ENCODE results near the gene COL12A1. TPM values are rescaled to one million over a fixed set of nuclear protein-coding genes. Genes with fewer than 3 reads are reported as not detected.
A peak's percentile ranks its signal among the peaks of the same experiment; 100 is the strongest.

The COL12A1 gene
- polyA plus RNA-seq, 1 donor (not counting 4 experiments of a cell fraction or from before 2014, with no cell fraction given) = 96.9 TPM

DNA sequence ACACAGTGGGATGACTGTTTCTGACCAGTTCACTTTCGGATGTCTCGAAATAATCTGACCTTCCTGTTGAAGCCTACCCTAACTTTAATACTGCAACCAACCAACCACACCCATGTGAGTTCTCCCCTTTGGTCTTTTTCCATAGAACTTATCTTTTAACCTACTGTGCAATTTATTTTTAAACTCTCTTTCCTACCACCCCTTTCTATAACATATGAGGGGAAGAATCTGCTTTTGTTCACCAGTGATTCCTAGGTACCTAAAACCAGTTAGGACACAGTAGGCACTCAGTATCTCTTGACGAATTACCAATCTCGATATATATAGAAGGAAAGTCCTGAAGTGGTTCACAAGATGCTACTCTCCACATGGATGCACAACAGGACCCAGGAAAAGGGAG is 30.8 kb upstream of the COL12A1 start:
- no peak overlapping the region for H3K4me3 ChIP-seq (ENCODE audit: control insufficient read depth in 2 of 3, extremely low read depth in 1 of 3, insufficient read depth in 2 of 3, low read depth in 1 of 3, low read length in 3 of 3)
- FAIRE-seq = no peak
- no peak overlapping the region for H2AFZ ChIP-seq (ENCODE audit: control insufficient read depth, low read length)
- H3K27me3 ChIP-seq (ENCODE audit: control insufficient read depth, extremely low read depth, insufficient read depth, low read length) = no peaks in the 10 kb centered on the region
- peaks cover 12 to 25% of the 10 kb centered on the region in 2 experiments for H3K36me3 ChIP-seq (ENCODE audit: control insufficient read depth in 2 of 2, extremely low read depth in 1 of 2, insufficient read depth in 2 of 2, low read length in 2 of 2)
- no peaks in the 10 kb centered on the region for H3K4me1 ChIP-seq (ENCODE audit: control insufficient read depth, extremely low read depth, insufficient read depth, low read length)
- DNase-seq (ENCODE audit: low read depth, low spot score) = no peak
- H3K9me3 ChIP-seq (ENCODE audit: control insufficient read depth, low read depth, low read length) = no peaks in the 10 kb centered on the region
- dilution Hi-C loops (cut with MboI; ENCODE audit: extremely low pct_ligation_motif_present, low sequenced_read_pairs) = no loop called here
- no peak overlapping the region for H3K9ac ChIP-seq (ENCODE audit: control insufficient read depth, extremely low read depth, insufficient read depth, low read length)
- H3K4me2 ChIP-seq (ENCODE audit: control insufficient read depth, extremely low read depth, insufficient read depth, low read depth, low read length) = no peak overlapping the region
- H4K20me1 ChIP-seq (ENCODE audit: control insufficient read depth, extremely low read depth, insufficient read depth, low read length) = no peaks in the 10 kb centered on the region
- H3K79me2 ChIP-seq (ENCODE audit: control insufficient read depth, insufficient read depth, low read length) = peaks cover 13% of the 10 kb centered on the region
- H3K27ac ChIP-seq (ENCODE audit: control insufficient read depth, insufficient read depth, low read length) = no peak overlapping the region
- H3K9me1 ChIP-seq (ENCODE audit: control insufficient read depth, extremely low read depth, insufficient read depth, low read length) = no peaks in the 10 kb centered on the region
- TF ChIP-seq, protein P1, sequence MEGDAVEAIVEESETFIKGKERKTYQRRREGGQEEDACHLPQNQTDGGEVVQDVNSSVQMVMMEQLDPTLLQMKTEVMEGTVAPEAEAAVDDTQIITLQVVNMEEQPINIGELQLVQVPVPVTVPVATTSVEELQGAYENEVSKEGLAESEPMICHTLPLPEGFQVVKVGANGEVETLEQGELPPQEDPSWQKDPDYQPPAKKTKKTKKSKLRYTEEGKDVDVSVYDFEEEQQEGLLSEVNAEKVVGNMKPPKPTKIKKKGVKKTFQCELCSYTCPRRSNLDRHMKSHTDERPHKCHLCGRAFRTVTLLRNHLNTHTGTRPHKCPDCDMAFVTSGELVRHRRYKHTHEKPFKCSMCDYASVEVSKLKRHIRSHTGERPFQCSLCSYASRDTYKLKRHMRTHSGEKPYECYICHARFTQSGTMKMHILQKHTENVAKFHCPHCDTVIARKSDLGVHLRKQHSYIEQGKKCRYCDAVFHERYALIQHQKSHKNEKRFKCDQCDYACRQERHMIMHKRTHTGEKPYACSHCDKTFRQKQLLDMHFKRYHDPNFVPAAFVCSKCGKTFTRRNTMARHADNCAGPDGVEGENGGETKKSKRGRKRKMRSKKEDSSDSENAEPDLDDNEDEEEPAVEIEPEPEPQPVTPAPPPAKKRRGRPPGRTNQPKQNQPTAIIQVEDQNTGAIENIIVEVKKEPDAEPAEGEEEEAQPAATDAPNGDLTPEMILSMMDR (optimal IDR thresholded peaks at IDR 0.05 in 1 of 3, IDR thresholded peaks at IDR 0.05 in 1 of 3, conservative IDR thresholded peaks at IDR 0.05 in 1 of 3; ENCODE audit: extremely low read depth in 1 of 3, insufficient read depth in 2 of 3, low read length in 3 of 3) = no peak
- no peak for TF ChIP-seq EZH2 (IDR thresholded peaks at IDR 0.05; ENCODE audit: low read length)

DNA sequence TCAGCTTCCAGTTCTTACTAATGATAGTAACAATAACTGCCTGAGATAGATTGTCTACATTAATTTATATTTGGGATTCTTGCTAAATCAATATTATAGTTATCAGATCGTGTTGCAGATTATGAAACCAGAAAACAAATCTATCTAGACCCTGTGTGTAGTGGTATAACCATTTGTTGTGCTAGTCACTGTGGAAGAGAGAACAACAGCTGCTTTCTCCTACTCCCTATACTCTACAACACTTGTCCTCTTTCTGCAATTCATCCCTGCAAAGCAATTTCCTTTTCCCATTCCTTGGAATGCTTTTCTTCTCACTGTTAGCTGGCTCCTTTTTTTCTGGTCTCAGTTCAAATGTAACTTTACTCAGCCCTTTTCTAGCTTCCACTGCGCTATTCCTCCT is 29.4 kb upstream of the COL12A1 start:
- no peak overlapping the region for H2AFZ ChIP-seq (ENCODE audit: control insufficient read depth, low read length)
- no peak overlapping the region for H3K9ac ChIP-seq (ENCODE audit: control insufficient read depth, extremely low read depth, insufficient read depth, low read length)
- H3K27me3 ChIP-seq (ENCODE audit: control insufficient read depth, extremely low read depth, insufficient read depth, low read length) = no peaks in the 10 kb centered on the region
- TF ChIP-seq, protein P1 (optimal IDR thresholded peaks at IDR 0.05 in 1 of 3, IDR thresholded peaks at IDR 0.05 in 1 of 3, conservative IDR thresholded peaks at IDR 0.05 in 1 of 3; ENCODE audit: extremely low read depth in 1 of 3, insufficient read depth in 2 of 3, low read length in 3 of 3) = no peak
- no peak for TF ChIP-seq EZH2 (IDR thresholded peaks at IDR 0.05; ENCODE audit: low read length)
- DNase-seq (ENCODE audit: low read depth, low spot score) = no peak
- H3K9me1 ChIP-seq (ENCODE audit: control insufficient read depth, extremely low read depth, insufficient read depth, low read length) = no peaks in the 10 kb centered on the region
- dilution Hi-C loops (cut with MboI; ENCODE audit: extremely low pct_ligation_motif_present, low sequenced_read_pairs) = no loop called here
- peak; percentile 43 for FAIRE-seq
- H3K79me2 ChIP-seq (ENCODE audit: control insufficient read depth, insufficient read depth, low read length) = peaks cover 4% of the 10 kb centered on the region
- H4K20me1 ChIP-seq (ENCODE audit: control insufficient read depth, extremely low read depth, insufficient read depth, low read length) = no peaks in the 10 kb centered on the region
- no peaks in the 10 kb centered on the region for H3K9me3 ChIP-seq (ENCODE audit: control insufficient read depth, low read depth, low read length)
- no peaks in the 10 kb centered on the region for H3K4me1 ChIP-seq (ENCODE audit: control insufficient read depth, extremely low read depth, insufficient read depth, low read length)
- no peak overlapping the region for H3K4me3 ChIP-seq (ENCODE audit: control insufficient read depth in 2 of 3, extremely low read depth in 1 of 3, insufficient read depth in 2 of 3, low read depth in 1 of 3, low read length in 3 of 3)
- no peak overlapping the region for H3K4me2 ChIP-seq (ENCODE audit: control insufficient read depth, extremely low read depth, insufficient read depth, low read depth, low read length)
- peaks cover 12 to 19% of the 10 kb centered on the region in 2 experiments for H3K36me3 ChIP-seq (ENCODE audit: control insufficient read depth in 2 of 2, extremely low read depth in 1 of 2, insufficient read depth in 2 of 2, low read length in 2 of 2)
- H3K27ac ChIP-seq (ENCODE audit: control insufficient read depth, insufficient read depth, low read length) = no peak overlapping the region

All from keratinocyte (primary cell).